Keratinocyte (primary cell): ENCODE measurements around the gene DLEC1. TPM values are rescaled to one million over a fixed set of nuclear protein-coding genes. Genes with fewer than 3 reads are reported as not detected.
A peak's percentile ranks its signal among the peaks of the same experiment; 100 is the strongest.

Experiments
- DNase-seq: peaks from one replicate; pipeline ENCODE4 v3.0.0-alpha.2; 2011; ENCODE audit warnings: low read depth, missing footprints, low spot score
- FAIRE-seq: peaks from 2 replicates; lab custom pipeline; 2011; peaks lifted over from hg19 to GRCh38; lab: Jason Lieb, UNC
- H2AFZ ChIP-seq: 2 replicates; pipeline ENCODE4 v1.6.0; 2012; ENCODE audit warnings: low read length, control low read depth, inconsistent platforms; ENCODE audit not compliant: control insufficient read depth
- H3K27ac ChIP-seq: 2 replicates; pipeline ENCODE4 v1.5.1; 2011; ENCODE audit warnings: low read length; ENCODE audit not compliant: control insufficient read depth, insufficient read depth
- H3K27me3 ChIP-seq: 3 replicates; pipeline ENCODE4 v1.6.0; 2011; ENCODE audit warnings: low read length; ENCODE audit not compliant: control insufficient read depth, insufficient read depth; ENCODE audit errors: extremely low read depth
- H3K36me3 ChIP-seq, 2 experiments: 2 replicates in 1 of 2; 3 replicates in 1 of 2; pipeline ENCODE4 v1.5.1; 2011; ENCODE audit warnings: low read length in 2 of 2, mild to moderate bottlenecking in 1 of 2; ENCODE audit not compliant: control insufficient read depth in 2 of 2, insufficient read depth in 2 of 2; ENCODE audit errors: extremely low read depth in 1 of 2
- H3K4me1 ChIP-seq: 3 replicates; pipeline ENCODE4 v1.5.1; 2011; ENCODE audit warnings: low read length; ENCODE audit not compliant: control insufficient read depth, insufficient read depth; ENCODE audit errors: extremely low read depth
- H3K4me2 ChIP-seq: 3 replicates; pipeline ENCODE4 v1.6.0; 2011; ENCODE audit warnings: low read depth, low read length; ENCODE audit not compliant: control insufficient read depth, insufficient read depth; ENCODE audit errors: extremely low read depth
- H3K4me3 ChIP-seq, 3 experiments: fragments of 200-600 bp in 1 of 3; sonication (generic) in 1 of 3; 2 replicates in 2 of 3; 3 replicates in 1 of 3; pipeline ENCODE4 v1.5.1; 2011 to 2016; ENCODE audit warnings: low read length in 3 of 3, mild to moderate bottlenecking in 3 of 3, control low read depth in 2 of 3, inconsistent platforms in 1 of 3, low read depth in 1 of 3, mixed read lengths in 1 of 3, mixed run types in 1 of 3, moderate library complexity in 1 of 3; ENCODE audit not compliant: control insufficient read depth in 2 of 3, insufficient read depth in 2 of 3; ENCODE audit errors: extremely low read depth in 1 of 3
- H3K79me2 ChIP-seq: 2 replicates; pipeline ENCODE4 v1.6.0; 2012; ENCODE audit warnings: low read length; ENCODE audit not compliant: control insufficient read depth, insufficient read depth
- H3K9ac ChIP-seq: 3 replicates; pipeline ENCODE4 v1.6.0; 2011; ENCODE audit warnings: low read length; ENCODE audit not compliant: control insufficient read depth, insufficient read depth; ENCODE audit errors: extremely low read depth
- H3K9me1 ChIP-seq: 3 replicates; pipeline ENCODE4 v1.6.0; 2011; ENCODE audit warnings: low read length; ENCODE audit not compliant: control insufficient read depth, insufficient read depth; ENCODE audit errors: extremely low read depth
- H3K9me3 ChIP-seq: 2 replicates; pipeline ENCODE4 v1.5.1; 2012; ENCODE audit warnings: low read depth, low read length; ENCODE audit not compliant: control insufficient read depth
- H4K20me1 ChIP-seq: 3 replicates; pipeline ENCODE4 v1.6.0; 2011; ENCODE audit warnings: low read length; ENCODE audit not compliant: control insufficient read depth, insufficient read depth; ENCODE audit errors: extremely low read depth
- EZH2 ChIP-seq: IDR thresholded peaks from one replicate; pipeline ENCODE4 v1.6.1; 2012; ENCODE audit warnings: inconsistent platforms, mild to moderate bottlenecking, low read length, moderate library complexity
- dilution Hi-C: fragments of 300-500 bp; cut with MboI; formaldehyde crosslinking; loops from one replicate; pipeline ENCODE4 v1.7.0; 2020; ENCODE audit warnings: low sequenced_read_pairs; ENCODE audit not compliant: extremely low pct_ligation_motif_present
- polyA plus RNA-seq, 5 experiments: library from polyadenylated mRNA; depleted of rRNA in 3 of 5; stranded (reverse) in 3 of 5; stranded (forward) in 1 of 5; unstranded in 1 of 5; fragments of >200 nt; gene quantifications; 1 replicate in 1 of 5; 2 replicates in 3 of 5; 3 replicates in 1 of 5; pipeline versions ENCODE4 v1.2.1 to v1.2.3, GENCODE V29; 2011 to 2012; ENCODE audit warnings: missing spikeins in 2 of 5, low read depth in 1 of 5, low replicate concordance in 1 of 5
- TF ChIP-seq, protein P1 (sequence below), 3 experiments: IDR thresholded peaks in 1 of 3; conservative IDR thresholded peaks in 1 of 3; optimal IDR thresholded peaks in 1 of 3; 2 replicates in 2 of 3; 3 replicates in 1 of 3; pipeline versions ENCODE3 to v1.5.1; 2011; ENCODE audit warnings: low read length in 3 of 3, mild to moderate bottlenecking in 3 of 3, moderate library complexity in 2 of 3, control low read depth in 1 of 3, inconsistent platforms in 1 of 3; ENCODE audit not compliant: insufficient read depth in 2 of 3; ENCODE audit errors: extremely low read depth in 1 of 3

Gene DLEC1
- polyA plus RNA-seq, 1 donor (not counting 4 experiments of a cell fraction or from before 2014, with no cell fraction given) = not detected

DNA sequence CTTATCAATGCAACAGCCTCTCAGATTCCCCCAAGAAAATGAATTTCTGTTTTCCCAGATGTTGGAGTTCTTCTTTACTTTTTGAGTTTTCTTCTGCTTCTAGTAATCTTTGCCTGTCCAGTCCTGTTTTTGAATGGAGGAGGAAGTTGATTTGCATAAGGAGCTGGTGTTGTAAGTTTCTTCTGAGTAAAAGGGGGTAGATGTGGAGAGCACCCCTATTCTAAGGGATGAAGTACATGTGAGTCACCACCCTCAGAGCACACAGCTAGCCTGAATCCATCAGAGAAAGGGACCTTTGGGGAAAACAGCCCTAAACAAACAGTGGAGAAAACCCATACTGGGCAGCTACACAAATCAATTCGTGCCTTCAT is 63.4 kb downstream of the DLEC1 start:
- no peak overlapping the region for H3K9ac ChIP-seq
- no peak overlapping the region for H2AFZ ChIP-seq
- FAIRE-seq (peak; percentile 36), DNase-seq (no peak)
- H3K79me2 ChIP-seq = no peaks in the 10 kb centered on the region
- H3K36me3 ChIP-seq = no peaks in the 10 kb centered on the region
- no peaks in the 10 kb centered on the region for H4K20me1 ChIP-seq
- peaks cover 5% of the 10 kb centered on the region for H3K27me3 ChIP-seq
- H3K4me2 ChIP-seq = peak overlapping the region; percentile 6
- no peak overlapping the region for H3K4me3 ChIP-seq
- no peak overlapping the region for H3K27ac ChIP-seq
- no peaks in the 10 kb centered on the region for H3K9me3 ChIP-seq
- dilution Hi-C loops = no loop called here
- no peak for TF ChIP-seq EZH2
- TF ChIP-seq, protein P1, sequence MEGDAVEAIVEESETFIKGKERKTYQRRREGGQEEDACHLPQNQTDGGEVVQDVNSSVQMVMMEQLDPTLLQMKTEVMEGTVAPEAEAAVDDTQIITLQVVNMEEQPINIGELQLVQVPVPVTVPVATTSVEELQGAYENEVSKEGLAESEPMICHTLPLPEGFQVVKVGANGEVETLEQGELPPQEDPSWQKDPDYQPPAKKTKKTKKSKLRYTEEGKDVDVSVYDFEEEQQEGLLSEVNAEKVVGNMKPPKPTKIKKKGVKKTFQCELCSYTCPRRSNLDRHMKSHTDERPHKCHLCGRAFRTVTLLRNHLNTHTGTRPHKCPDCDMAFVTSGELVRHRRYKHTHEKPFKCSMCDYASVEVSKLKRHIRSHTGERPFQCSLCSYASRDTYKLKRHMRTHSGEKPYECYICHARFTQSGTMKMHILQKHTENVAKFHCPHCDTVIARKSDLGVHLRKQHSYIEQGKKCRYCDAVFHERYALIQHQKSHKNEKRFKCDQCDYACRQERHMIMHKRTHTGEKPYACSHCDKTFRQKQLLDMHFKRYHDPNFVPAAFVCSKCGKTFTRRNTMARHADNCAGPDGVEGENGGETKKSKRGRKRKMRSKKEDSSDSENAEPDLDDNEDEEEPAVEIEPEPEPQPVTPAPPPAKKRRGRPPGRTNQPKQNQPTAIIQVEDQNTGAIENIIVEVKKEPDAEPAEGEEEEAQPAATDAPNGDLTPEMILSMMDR (optimal IDR thresholded peaks at IDR 0.05 in 1 of 3, IDR thresholded peaks at IDR 0.05 in 1 of 3, conservative IDR thresholded peaks at IDR 0.05 in 1 of 3; ENCODE audit: extremely low read depth in 1 of 3, insufficient read depth in 2 of 3, low read length in 3 of 3) = no peak
- peaks cover 11% of the 10 kb centered on the region for H3K4me1 ChIP-seq
- H3K9me1 ChIP-seq = peaks cover 2% of the 10 kb centered on the region

DNA sequence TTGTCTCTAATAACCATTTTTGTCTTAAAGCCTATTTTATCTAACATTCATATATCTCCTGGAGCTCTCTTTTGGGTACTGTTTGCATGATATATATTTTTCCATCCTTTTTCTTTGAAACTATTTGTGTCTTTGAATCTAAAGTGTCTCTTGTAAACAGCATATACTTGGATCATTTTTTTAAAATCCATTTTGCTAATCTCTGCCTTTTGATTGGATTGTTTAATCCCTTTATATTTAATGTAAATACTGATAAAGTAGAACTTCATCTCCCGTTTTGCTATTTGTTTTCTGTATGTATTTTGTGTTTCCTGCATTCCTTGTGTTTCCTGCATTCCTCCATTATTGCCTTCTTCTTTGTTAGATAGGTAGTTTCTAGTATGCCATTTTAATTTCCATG is 66.5 kb downstream of the DLEC1 start:
- H3K27me3 ChIP-seq = peaks cover 2% of the 10 kb centered on the region
- no peaks in the 10 kb centered on the region for H3K79me2 ChIP-seq
- no peak for TF ChIP-seq EZH2
- TF ChIP-seq, protein P1 (optimal IDR thresholded peaks at IDR 0.05 in 1 of 3, IDR thresholded peaks at IDR 0.05 in 1 of 3, conservative IDR thresholded peaks at IDR 0.05 in 1 of 3; ENCODE audit: extremely low read depth in 1 of 3, insufficient read depth in 2 of 3, low read length in 3 of 3) = no peak
- no peaks in the 10 kb centered on the region for H3K9me3 ChIP-seq
- no peak overlapping the region for H3K4me2 ChIP-seq
- no peak overlapping the region for H2AFZ ChIP-seq
- H3K9ac ChIP-seq = no peak overlapping the region
- no peak for DNase-seq
- no peak overlapping the region for H3K4me3 ChIP-seq
- H3K27ac ChIP-seq = no peak overlapping the region
- H4K20me1 ChIP-seq = no peaks in the 10 kb centered on the region
- FAIRE-seq = no peak
- H3K36me3 ChIP-seq = no peaks in the 10 kb centered on the region
- H3K4me1 ChIP-seq = peaks cover 11% of the 10 kb centered on the region
- dilution Hi-C loops = no loop called here
- H3K9me1 ChIP-seq = peaks cover 2% of the 10 kb centered on the region
